ENCODE data around the gene FSTL5.

Gene FSTL5

GRCh38 chr4:161573836-161574235 is 590.0 kb downstream of the FSTL5 start:
- no peak for DNase-seq

- DNase-seq: no peak
Observed at GRCh38 chr4:161564230-161564834, 599.5 kb downstream of the FSTL5 start.

GRCh38 chr4:161555689-161556660 is 607.8 kb downstream of the FSTL5 start:
- DNase-seq: no peak

- DNase-seq: no peak
Observed at GRCh38 chr4:161554372-161554990, 609.3 kb downstream of the FSTL5 start.

- no peak for DNase-seq
Observed at GRCh38 chr4:161546902-161547301, 616.9 kb downstream of the FSTL5 start.

- DNase-seq: no peak
Observed at GRCh38 chr4:161540265-161540664, 623.5 kb downstream of the FSTL5 start.

- DNase-seq: no peak
Observed at GRCh38 chr4:161538941-161539340, 624.9 kb downstream of the FSTL5 start.

GRCh38 chr4:161530710-161531109 is 633.1 kb downstream of the FSTL5 start:
- DNase-seq: no peak

- DNase-seq: no peak
Observed at GRCh38 chr4:161525121-161525520, 638.7 kb downstream of the FSTL5 start.

- no peak for DNase-seq
Observed at GRCh38 chr4:161522031-161522430, 641.8 kb downstream of the FSTL5 start.

- DNase-seq: no peak
Observed at GRCh38 chr4:161519611-161520010, 644.2 kb downstream of the FSTL5 start.

- DNase-seq: no peak
Observed at GRCh38 chr4:161517941-161518340, 645.9 kb downstream of the FSTL5 start.

- DNase-seq: no peak
Observed at GRCh38 chr4:161505141-161505540, 658.7 kb downstream of the FSTL5 start.

- DNase-seq: no peak
Observed at GRCh38 chr4:161498155-161498554, 665.6 kb downstream of the FSTL5 start.

GRCh38 chr4:161486461-161486860 is 677.3 kb downstream of the FSTL5 start:
- no peak for DNase-seq

- DNase-seq: no peak
Observed at GRCh38 chr4:161466316-161466715, 697.5 kb downstream of the FSTL5 start.

GRCh38 chr4:161463436-161463835 is 700.4 kb downstream of the FSTL5 start:
- no peak for DNase-seq

GRCh38 chr4:161457906-161458305 is 705.9 kb downstream of the FSTL5 start:
- no peak for DNase-seq

GRCh38 chr4:161457311-161457710 is 706.5 kb downstream of the FSTL5 start:
- DNase-seq: no peak

GRCh38 chr4:161454860-161455259 is 708.9 kb downstream of the FSTL5 start:
- DNase-seq: no peak

- DNase-seq: no peak
Observed at GRCh38 chr4:161448550-161449180, 715.1 kb downstream of the FSTL5 start.

- no peak for DNase-seq
Observed at GRCh38 chr4:161444626-161445025, 719.2 kb downstream of the FSTL5 start.

GRCh38 chr4:161442921-161443320 is 720.9 kb downstream of the FSTL5 start:
- DNase-seq: no peak

Data from activated CD8-positive, alpha-beta memory T cell treated with anti-CD3 and anti-CD28 coated beads for 24 hours (primary cell).